Esophagus mucosa (tissue), 1 donor: ENCODE measurements around the gene IMMP2L. TPM values are rescaled to one million over a fixed set of nuclear protein-coding genes. Genes with fewer than 3 reads are reported as not detected.
"Not testable (repeated sequence)": the region's sequence is repeated elsewhere in the genome, so short reads cannot be mapped to it uniquely, and the experiment has no call there.

Experiments
- ATAC-seq: fragments of 200-7000 bp; cut with Tn5 transposase; one replicate; pipeline ENCODE4 v1.9.1; 2020
- total RNA-seq: library from RNA; stranded (reverse); gene quantifications from one replicate; pipeline ENCODE4 v1.2.4, GENCODE V29; 2023
- donor health status: DM: yes; HTN: yes; CAD: no.

IMMP2L gene
- total RNA-seq, 1 donor from 2014 or later = 8.8 TPM

- no peak for ATAC-seq
Observed at GRCh38 chr7:111459065-111459756, 103.1 kb downstream of the IMMP2L start.

- ATAC-seq = not testable (repeated sequence)
Observed at GRCh38 chr7:111450705-111451104, 111.6 kb downstream of the IMMP2L start.

GRCh38 chr7:111447502-111447901, 114.8 kb downstream of the IMMP2L start:
- ATAC-seq = not testable (repeated sequence)

- ATAC-seq = no peak
Observed at GRCh38 chr7:111439977-111440376, 122.3 kb downstream of the IMMP2L start.

DNA sequence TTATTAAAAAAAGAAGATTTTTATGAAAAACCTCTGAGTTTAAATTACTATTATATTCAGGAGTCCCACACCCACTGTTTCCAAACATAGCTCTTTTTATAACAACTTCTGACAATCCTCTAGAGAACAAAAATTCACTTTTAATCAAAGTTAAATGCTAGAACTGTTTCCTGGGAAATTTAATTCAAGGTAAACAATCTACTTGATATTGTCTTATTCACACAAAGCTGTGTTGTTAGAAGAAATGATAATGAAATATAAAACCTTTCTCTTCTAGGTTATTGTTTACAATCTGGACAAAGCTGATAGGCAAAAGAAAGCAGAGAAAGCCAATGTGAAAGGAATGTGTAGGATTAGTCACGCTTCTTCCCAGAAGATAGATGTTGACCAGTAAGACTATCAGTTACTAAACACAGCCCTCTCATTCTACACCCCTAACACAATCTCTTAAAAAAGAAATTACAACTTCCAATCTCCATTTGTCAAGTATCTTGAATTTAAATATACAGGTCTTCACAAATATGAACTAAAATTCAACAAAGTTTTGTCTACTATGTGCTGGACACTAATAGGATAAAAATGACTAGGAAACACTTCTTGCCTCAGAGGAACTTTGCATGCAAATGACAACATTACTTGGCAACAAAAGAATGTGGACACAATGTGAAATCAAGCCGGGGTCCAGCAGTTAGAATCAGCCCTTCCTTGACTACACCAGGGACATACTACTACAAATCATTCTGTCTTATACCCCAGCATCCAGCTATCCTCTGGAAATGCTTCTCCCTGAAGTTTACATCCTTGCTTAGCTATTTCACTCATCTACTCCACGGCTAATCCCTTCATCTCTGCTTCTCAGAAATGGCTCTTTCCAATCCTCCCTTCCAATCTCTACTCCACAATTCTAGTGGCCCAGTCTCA, 123.7 kb downstream of the IMMP2L start:
- ATAC-seq = no peak

DNA sequence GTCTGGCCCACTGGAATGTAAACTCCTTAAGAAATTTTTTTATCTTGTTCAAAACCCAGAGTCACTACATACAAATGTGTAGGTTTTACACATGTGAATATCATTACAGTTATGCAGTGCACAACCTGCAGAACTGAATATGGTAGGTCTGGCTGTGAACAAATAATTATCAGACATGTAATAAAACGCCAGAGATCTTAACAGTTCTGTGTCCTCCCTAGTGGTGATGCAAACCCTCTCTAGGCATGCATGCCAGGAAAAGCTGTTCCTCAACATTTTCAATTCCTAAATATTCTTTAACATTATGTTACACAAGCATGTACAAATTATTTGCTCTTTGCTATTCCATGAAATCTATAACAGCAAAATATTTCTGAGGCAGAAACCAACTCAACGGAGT, 124.6 kb downstream of the IMMP2L start:
- ATAC-seq = no peak

DNA sequence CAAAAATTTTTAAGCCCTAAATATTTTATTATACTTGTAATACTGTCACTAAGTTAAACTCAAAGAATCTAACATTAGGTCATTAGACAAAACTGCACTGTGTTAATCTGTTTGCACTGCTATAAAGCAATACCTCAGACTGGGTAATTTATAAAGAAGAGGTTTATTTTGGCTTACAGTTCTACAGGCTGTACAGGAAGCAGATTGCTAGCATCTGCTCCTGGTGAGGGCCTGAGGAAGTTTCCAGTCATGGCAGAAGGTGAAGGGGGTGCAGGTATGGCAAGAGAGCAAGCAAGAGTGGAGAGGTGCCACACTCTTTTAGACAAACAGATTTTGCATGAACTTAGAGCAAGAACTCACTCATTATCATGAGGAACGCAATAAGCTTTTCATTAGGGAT, 125.7 kb downstream of the IMMP2L start:
- ATAC-seq = no peak

GRCh38 chr7:111433426-111433825, 128.9 kb downstream of the IMMP2L start:
- no peak for ATAC-seq

DNA sequence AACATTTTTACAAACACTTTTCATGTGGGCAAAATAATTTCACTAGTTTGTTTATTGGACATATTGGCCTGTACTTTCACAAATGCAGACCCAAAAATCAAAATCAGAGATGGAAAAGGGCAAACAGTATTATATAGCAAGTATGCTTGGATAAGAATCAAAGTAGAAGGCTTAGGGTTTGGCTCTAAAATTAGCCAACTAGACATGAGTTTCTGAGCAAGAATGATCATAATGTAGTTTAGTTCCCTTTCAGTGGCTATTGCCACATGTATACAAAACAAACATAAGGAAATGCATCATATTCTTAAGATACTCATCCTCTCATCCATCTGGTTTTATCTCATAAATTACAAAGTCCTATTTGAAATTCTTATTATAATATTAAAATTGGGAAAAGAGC, 132.5 kb downstream of the IMMP2L start:
- ATAC-seq = no peak

GRCh38 chr7:111424768-111425167, 137.5 kb downstream of the IMMP2L start:
- no peak for ATAC-seq

GRCh38 chr7:111414374-111414773, 147.9 kb downstream of the IMMP2L start:
- ATAC-seq = no peak

DNA sequence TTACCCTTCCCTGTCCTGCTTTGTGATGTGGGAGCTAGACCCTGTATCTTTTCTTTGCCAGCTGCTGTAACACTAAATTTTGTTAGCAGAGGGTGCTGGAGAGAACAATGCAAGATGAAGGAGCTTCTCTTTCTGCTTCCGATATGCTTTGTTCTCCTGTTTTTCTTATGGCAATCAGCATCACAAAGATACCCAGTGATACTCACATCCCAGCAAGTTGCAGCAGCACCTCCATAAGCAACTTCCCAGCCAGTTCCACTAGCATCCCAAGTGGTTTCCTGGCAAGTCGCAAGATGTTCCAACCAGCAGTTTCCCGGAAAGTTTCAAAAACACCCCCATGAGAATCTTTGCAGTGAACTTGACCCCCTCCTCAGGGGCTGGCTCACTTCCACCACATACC, 148.6 kb downstream of the IMMP2L start:
- ATAC-seq = no peak

- ATAC-seq = no peak
Observed at GRCh38 chr7:111410899-111411298, 151.4 kb downstream of the IMMP2L start.

GRCh38 chr7:111409714-111410422, 152.4 kb downstream of the IMMP2L start:
- ATAC-seq = no peak

GRCh38 chr7:111408724-111409123, 153.6 kb downstream of the IMMP2L start:
- ATAC-seq = no peak

- ATAC-seq = no peak
Observed at GRCh38 chr7:111407258-111407657, 155.0 kb downstream of the IMMP2L start.

DNA sequence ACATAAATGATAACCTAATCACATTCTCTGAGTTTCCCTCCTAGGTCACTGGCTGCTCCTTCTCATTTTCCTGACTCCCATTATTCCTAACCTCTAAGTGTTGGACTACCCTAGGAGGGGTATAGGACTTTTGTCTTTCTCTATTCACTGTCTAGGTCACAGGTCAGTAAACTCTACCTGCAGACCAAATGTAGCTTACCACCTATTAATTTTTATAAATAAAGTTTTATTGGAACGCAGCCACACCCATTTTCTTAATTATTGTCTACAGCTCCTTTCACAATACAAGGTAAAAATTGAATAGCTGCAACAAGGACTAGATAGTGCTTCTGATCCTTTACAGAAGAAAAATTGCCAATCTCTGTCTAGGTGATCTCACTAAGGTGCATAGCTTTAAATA, 156.7 kb downstream of the IMMP2L start:
- ATAC-seq = no peak

- no peak for ATAC-seq
Observed at GRCh38 chr7:111401516-111401915, 160.8 kb downstream of the IMMP2L start.

DNA sequence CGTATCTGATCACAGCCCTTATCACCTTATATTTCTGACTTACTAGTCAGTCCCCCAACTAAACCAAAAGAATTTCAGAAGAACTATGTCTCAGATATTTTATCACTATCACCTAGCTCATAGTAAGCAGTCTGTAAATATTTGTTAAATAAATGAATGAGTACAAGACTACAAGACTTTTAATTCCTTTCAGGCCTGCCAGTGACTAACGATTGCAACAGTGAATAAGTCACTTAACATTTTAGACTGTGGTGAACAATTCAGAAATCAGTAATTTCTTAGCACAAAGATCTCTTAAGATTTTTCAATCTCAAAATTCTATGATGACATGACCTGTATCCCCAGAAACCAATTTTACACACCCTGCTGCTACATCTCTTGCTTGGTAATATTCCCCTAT, 162.2 kb downstream of the IMMP2L start:
- no peak for ATAC-seq

GRCh38 chr7:111394891-111395290, 167.4 kb downstream of the IMMP2L start:
- ATAC-seq = no peak

- ATAC-seq = no peak
Observed at GRCh38 chr7:111393011-111393754, 169.1 kb downstream of the IMMP2L start.

DNA sequence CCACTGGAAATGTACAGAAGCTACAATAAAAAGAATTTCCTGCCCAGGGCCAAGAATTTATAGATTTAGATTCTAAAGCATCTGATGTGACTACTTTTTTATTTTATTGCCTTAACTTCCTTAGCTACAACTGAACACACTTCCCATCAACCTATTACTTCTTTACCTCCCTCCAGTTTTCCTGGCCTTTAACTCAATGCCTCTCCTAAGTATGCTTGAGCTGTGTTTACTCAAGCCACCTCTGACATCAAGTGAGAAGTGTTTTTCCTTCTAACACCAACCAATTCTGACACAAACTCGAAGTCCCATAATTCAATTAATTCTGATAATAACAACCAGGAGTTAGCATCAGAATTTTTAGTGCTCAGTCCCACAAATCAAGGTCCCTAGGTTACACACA, 170.0 kb downstream of the IMMP2L start:
- no peak for ATAC-seq

DNA sequence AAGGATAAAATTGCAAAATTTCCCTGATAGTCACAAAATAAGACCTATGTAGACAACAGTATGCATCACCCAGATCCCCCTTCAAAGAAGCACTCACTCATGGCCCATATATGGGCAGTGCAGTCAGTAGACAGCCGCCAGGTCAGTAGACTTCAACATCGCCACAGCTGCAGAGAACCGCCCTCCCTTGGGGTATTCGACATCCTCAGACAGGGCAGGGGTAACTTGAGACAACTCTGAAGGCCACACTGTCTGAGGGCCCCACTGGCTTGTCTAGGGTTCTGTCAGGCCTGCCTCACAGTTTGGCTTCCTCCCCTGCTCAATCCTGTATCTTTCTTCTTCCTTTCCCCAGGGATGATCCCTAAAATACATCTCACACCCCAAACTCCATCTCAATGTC, 172.3 kb downstream of the IMMP2L start:
- no peak for ATAC-seq
